Smooth muscle cell of the brain vasculature (primary cell): ENCODE measurements around the gene MTHFD2L.

ENCODE experiments used
- DNase-seq: peaks from one replicate; pipeline ENCODE4 v3.0.0-alpha.2; 2012; ENCODE audit warnings: low read depth, low spot score

MTHFD2L gene

DNA sequence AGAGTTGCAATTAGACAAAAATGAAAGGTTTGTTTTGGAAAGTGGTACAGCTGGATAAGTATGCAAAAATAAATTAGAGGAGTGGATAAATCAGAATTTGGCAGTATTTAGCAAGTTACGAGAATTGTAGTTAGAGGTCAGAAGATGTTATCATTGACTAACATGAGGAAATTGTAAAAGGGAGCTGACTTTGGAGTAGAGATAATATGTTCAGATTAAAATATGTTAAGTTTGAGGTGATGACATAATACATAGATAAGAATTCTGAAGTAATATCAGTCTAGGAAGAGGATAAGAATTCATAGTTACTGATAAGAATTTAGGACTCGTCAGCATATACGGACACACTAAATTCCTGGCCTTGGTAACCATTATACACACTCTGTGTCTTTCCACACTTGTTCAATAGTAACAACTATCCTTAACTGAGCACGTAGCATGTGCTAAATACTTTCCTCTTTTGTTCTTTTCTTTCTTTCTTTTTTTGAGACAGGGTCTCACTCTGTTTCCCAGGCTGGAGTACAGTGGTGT, 146.2 kb downstream of the MTHFD2L start:
- DNase-seq = no peak

DNA sequence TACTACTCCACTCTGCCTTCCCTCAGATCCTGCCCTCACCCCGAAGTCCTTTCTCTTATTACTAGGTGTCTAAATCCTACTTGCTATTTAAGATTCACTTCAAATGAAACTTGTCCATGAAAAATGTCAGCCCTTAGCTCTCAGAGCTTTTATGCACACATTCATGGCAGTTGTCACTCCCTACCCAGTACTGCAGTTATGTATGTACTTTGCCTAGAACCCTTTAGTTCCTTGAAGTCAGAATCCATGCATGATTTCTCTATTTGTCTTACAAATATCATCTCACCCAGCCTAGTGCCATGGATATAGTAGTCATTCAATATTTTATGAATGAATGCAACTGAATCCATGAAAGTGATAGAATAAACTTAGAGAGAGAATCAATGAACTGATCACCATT, 147.1 kb downstream of the MTHFD2L start:
- no peak for DNase-seq

DNA sequence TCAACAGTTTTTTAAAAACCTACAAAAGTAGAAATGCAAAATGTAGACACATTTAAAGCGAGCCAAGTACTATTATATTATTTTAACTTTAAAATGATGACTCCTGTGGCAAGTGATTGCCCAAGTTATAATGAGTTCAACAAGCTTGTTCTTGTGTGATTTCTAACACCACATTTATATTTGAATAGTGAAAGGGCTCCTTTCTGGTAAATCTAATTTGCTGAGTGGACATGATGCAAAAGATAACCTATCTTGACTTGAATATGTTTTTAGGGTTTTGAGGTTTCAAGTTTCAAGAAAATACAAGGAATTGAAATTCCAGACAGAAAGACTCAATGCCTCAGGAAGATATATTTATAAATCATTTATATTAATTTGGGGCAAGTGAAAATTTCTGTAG, 149.3 kb downstream of the MTHFD2L start:
- DNase-seq = no peak

- DNase-seq = no peak
Observed at GRCh38 chr4:74308215-74308614, 150.3 kb downstream of the MTHFD2L start, which contains the start of gene EPGN. EPGN (plus strand) TSS chr4:74308470; CDS start chr4:74308534, 64 bp downstream.

- DNase-seq = no peak
Observed at GRCh38 chr4:74309223-74309622, 151.3 kb downstream of the MTHFD2L start.

DNA sequence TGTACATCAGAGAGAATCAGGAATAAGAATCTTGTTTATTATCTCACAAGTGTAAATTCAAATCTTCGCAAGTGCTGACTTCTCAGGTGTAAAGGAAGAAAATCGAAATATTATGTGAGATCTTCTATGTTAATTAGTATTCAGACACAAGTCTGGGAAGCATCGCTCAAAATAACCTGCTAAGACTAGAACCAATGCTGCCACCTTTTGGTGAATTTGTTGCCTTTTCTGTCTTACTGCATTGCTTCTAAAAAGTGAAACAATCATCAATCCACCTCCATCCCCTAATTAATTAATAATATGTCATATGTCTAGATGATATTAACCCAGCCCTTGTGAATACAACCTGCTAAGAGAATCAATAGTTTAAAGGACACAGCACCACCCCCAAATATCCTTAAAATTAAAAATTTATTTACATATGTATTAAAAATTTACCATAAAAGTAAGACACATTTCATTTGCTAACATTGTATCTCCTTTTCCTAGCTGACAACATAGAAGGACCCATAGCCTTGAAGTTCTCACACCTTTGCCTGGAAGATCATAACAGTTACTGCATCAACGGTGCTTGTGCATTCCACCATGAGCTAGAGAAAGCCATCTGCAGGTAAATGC, 153.9 kb downstream of the MTHFD2L start:
- peak; percentile 20 for DNase-seq

GRCh38 chr4:74314329-74314728, 156.4 kb downstream of the MTHFD2L start:
- DNase-seq = no peak

GRCh38 chr4:74314944-74315343, 157.0 kb downstream of the MTHFD2L start:
- DNase-seq = no peak

DNA sequence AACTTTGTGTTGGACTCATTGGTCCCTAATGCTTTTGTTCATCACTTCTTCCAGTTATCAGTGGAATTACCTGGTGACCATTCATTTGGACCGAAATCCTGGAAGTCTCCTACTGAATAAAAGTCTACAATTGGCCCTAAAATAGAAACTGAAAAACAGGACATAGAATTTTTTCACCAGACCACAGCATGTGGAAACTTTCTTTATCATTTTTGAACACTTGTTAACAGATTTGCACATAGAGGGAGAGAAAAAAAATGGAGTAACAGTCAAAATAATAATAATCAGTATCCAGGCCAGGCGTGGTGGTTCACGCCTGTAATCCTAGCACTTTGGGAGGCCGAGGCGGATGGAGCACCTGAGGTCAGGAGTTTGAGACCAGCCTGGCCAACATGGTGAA, 157.5 kb downstream of the MTHFD2L start:
- no peak for DNase-seq

- no peak for DNase-seq
Observed at GRCh38 chr4:74316397-74316796, 158.5 kb downstream of the MTHFD2L start.

DNA sequence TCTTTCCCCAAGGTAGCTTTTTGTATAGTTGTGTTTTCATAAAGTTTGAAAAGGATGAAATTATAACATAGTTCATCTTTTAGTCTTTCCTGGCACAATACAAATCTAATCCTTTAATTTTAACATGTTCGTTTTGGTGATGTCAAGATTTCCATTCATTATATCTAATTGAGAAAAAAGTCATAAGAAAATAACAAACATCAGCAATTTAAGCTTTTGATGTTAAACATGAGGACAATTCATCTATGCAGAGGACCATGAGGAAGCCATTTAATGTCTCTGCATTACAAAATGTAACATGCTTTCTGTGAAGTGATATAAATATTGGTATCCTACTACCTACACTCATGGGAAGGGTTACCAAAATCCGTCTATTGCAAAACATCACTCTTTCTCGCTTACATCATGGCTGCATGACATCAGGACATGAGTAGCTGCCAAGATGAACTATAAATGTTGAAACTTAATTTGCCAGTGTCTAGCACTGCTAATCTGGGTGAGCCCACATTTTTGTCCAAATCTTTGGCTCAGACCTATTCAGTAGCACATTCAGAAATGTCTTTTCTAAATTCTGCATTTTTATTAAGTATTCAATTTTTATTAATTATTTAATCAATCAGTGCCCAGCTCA, 159.8 kb downstream of the MTHFD2L start:
- DNase-seq = no peak

GRCh38 chr4:74318276-74318675, 160.4 kb downstream of the MTHFD2L start:
- DNase-seq = no peak

- DNase-seq = no peak
Observed at GRCh38 chr4:74319470-74319869, 161.6 kb downstream of the MTHFD2L start.

DNA sequence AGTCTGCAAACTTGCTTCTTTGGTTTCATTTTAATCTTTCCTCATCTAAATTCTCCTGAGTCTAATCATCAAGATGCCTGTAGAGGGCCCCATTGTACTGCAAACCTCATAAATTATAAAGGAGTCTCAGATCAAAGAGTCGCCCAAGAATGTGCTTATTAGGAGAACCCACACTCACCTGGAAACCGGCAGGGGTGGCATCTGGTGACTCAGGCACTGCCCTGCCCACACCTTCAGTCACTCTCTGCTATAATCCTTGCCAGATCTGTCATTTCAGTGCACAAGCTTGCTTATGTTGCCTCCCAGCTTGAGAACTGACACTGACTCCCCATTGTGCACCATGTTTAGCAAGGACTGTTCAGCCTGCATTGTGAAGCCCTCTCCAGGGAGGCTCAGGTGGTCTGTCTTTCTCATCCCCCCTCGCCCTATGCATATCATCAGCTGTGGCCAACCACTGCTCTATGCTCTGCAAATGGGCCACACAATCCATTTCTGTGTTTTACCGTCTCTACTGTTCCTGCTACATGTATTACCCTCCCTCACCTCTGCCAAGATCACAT, 162.7 kb downstream of the MTHFD2L start:
- peak; percentile 26 for DNase-seq

- no peak for DNase-seq
Observed at GRCh38 chr4:74322301-74322700, 164.4 kb downstream of the MTHFD2L start.

DNA sequence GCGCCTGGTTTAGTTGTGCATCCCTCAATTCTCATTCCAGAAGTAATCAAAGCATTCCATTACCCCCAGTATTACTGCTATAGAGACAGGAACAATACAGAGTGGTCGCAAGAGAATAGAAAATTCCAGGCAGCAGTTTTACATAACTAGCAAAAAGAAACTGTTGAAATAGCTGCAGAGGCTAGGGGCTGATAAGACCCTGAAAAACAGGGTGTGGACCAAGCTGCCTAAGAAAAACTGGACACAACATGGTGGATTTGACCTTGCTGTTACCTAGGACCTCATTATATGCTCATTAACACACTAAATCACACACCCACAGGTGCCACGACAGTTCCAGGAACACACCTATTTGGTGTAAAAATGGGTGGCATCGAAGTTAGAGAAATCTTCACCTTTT, 165.7 kb downstream of the MTHFD2L start:
- DNase-seq = no peak

GRCh38 chr4:74324262-74324661, 166.3 kb downstream of the MTHFD2L start:
- no peak for DNase-seq

- DNase-seq = no peak
Observed at GRCh38 chr4:74325886-74326285, 168.0 kb downstream of the MTHFD2L start.

DNA sequence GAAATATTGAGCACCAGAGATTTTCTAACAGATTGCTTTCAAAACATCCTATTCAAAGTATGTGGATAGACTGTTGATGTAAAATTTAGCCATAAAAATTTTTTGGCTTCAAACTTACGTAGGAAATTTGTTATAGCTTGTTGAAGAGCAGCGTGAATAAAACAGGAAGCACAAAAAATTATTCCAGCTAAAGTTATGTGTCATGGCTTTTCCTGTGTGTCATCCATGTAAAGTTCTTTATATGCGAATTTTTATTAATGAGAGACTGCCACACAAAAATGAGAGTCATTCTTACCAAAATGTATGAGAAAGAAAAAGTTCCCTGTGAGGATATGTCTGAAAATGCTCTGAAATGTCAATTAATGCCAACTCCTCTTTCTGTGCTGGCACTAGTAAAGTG, 169.8 kb downstream of the MTHFD2L start:
- no peak for DNase-seq

DNA sequence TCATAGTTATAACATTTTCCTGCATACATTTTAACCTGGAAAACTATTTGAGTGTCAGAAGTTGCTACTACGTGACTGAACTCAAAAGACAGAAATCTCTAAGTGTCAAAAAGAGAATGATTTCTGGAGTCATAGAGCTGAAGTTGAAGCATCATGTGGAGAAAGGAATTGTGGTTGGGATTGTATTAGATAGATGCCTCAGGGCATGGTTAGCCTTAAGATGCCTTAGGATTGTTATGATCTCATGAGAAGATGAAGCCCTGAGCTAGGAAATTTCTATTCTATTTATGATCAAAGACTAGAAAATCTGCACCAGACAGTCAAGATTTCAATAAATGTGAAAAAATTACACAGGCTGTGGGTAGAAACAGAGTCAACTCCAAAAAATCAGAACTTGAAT, 170.6 kb downstream of the MTHFD2L start:
- no peak for DNase-seq

DNA sequence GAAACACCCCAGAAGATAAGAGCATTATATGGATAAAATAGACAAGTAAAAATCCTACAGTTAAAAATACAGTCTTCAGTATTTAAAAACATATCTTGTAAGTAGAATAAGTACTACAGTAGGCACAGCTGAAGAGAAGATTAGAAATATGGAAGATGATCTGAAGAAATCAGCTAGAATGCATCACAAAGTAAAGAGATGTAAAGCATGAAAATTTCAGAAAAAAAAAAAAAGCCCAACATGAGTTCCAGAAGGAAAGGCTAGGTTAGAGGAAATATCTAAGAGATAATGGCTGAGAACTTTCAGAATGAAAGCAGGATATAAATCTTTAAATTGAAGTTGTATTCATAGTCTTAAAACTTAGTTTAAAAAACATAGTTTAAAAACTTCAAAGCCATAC, 171.4 kb downstream of the MTHFD2L start:
- no peak for DNase-seq

- no peak for DNase-seq
Observed at GRCh38 chr4:74330295-74330750, 172.4 kb downstream of the MTHFD2L start.

- DNase-seq = no peak
Observed at GRCh38 chr4:74331252-74331651, 173.3 kb downstream of the MTHFD2L start.
